ENCODE results near the gene NCKAP5L.

NCKAP5L gene

DNA sequence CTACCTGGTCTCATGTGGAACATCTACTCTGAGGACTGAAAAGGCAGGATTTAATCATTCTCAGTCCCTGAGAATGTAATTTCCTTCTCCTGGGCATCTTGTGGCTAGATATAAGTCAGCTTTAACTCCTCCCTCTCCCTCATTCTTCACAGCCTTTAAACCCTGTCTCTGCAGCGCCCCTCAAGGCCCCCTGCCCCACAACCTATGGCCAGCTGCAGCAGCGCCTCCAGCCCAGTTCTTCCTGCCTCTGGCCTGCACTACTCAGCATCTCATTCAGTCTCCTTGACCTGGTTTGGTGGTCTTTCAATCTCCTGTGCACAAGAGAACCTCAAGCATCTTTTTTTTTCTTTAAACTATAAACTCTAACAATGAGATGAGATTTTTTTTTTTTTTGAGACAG, 29.3 kb downstream of the NCKAP5L start:
- no peak overlapping the region for H3K27ac ChIP-seq (ENCODE audit: low read depth, low read length, severe bottlenecking)
- H3K9me3 ChIP-seq (ENCODE audit: control insufficient read depth, low read length) = no peaks in the 10 kb centered on the region
- 100% methylated on average over 1 of the region's 2 CpGs for WGBS, 2 experiments (ENCODE audit: insufficient coverage in 2 of 2)
- H3K4me1 ChIP-seq (ENCODE audit: control insufficient read depth, insufficient read depth, low read length, poor library complexity, severe bottlenecking) = no peaks in the 10 kb centered on the region
- no peak overlapping the region for H3K4me3 ChIP-seq (ENCODE audit: extremely low read depth, insufficient read depth, low read length, poor library complexity, severe bottlenecking)
- H3K36me3 ChIP-seq (ENCODE audit: control insufficient read depth, insufficient read depth, low read length) = peaks cover 93% of the 10 kb centered on the region

DNA sequence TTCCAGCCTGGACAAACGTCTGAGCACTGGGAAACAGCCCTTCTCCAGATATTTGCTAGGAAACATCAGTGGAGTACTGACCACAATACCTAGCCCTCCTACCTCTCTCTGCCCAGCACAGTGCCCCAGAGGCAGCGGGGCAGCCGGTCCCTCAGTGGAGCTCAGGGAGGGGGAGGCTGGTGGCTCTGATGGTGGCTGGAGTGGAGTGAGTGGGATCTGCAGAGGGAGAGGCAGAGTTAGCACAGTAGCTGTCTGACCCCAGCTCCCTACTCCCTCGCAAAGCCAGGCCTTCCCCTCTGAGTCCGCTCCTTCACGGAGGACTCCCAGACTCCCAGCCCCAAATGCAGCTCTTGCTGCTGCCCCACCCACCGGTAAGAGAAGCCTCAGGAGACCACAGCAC, 30.0 kb downstream of the NCKAP5L start:
- Histone ChIP-seq H3K4me3 (ENCODE audit: extremely low read depth, insufficient read depth, low read length, poor library complexity, severe bottlenecking) (no peak overlapping the region), H3K9me3 (ENCODE audit: control insufficient read depth, low read length) (no peaks in the 10 kb centered on the region), H3K27ac (ENCODE audit: low read depth, low read length, severe bottlenecking) (no peak overlapping the region), H3K36me3 (ENCODE audit: control insufficient read depth, insufficient read depth, low read length) (peaks cover 93% of the 10 kb centered on the region), H3K4me1 (ENCODE audit: control insufficient read depth, insufficient read depth, low read length, poor library complexity, severe bottlenecking) (no peaks in the 10 kb centered on the region)
- 93 to 100% methylated on average over 3 to 4 of the region's 7 CpGs for WGBS, 2 experiments (ENCODE audit: insufficient coverage in 2 of 2)

DNA sequence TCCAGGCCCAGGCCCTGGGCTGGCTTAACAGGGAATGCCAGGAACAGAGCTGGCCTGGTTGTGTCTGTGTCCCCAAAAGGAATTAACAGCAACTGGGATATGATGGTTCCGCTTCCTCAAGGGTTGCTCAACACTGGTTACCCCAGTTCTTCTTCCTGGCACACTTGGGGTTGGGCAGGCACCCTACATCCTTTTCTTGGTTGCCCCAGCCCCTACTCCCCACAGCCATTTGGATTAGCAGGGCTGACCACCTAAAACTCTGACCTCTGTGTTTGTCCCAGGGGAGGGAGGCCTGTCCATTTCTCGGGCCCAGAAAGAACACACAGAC, 30.8 kb downstream of the NCKAP5L start:
- Histone ChIP-seq H3K4me1 (ENCODE audit: control insufficient read depth, insufficient read depth, low read length, poor library complexity, severe bottlenecking) (no peaks in the 10 kb centered on the region), H3K9me3 (ENCODE audit: control insufficient read depth, low read length) (no peaks in the 10 kb centered on the region), H3K36me3 (ENCODE audit: control insufficient read depth, insufficient read depth, low read length) (peaks cover 93% of the 10 kb centered on the region), H3K27ac (ENCODE audit: low read depth, low read length, severe bottlenecking) (no peak overlapping the region), H3K4me3 (ENCODE audit: extremely low read depth, insufficient read depth, low read length, poor library complexity, severe bottlenecking) (no peak overlapping the region)
- WGBS, 2 experiments (ENCODE audit: insufficient coverage in 2 of 2) = 100% methylated on average over 2 of the region's 2 CpGs

DNA sequence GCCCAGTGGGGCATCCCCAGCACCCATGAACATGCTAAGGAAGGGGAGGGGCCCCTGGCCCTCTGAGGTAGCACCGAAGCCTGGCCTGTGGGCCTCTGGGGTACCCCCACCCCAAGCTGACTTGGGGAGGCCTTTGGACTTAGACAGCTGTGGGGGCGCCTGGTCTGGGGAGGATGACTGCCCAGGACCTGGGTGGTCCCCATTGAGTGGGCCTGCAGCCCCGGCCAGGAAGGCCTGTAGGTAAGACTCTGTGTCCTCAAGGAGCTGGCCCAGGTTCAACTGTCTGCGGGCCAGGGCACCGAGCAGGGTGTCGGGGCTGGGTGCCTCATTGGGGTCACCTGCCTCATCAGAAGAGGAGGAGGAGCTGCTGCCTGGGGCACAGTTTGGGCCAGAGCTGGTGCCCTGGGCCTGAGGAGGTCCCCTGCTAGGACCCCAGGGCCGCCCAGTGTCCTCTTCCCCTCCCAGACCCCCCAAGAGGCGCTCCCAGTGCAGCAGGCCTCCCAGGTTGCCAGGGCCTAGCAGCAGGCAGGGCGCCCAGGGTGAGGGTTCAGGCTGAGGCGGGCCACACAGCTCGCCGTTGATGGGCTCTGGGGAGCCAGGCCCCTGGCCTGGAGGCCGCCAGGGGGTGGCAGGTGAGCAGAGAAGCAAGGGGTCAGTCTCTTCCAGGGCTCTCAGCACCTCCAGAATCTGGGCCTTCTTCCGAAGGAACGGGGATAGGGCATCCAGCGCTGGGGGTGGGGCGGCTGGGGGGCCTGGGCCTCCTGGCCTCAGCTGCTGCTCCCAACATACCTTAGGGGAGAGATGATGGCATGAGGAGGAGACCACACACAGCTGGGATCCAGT, 31.4 kb downstream of the NCKAP5L start:
- H3K9me3 ChIP-seq (ENCODE audit: control insufficient read depth, low read length) = no peaks in the 10 kb centered on the region
- H3K27ac ChIP-seq (ENCODE audit: low read depth, low read length, severe bottlenecking) = no peak overlapping the region
- WGBS, 2 experiments (ENCODE audit: insufficient coverage in 2 of 2) = 91 to 94% methylated on average over 15 of the region's 17 CpGs
- H3K4me1 ChIP-seq (ENCODE audit: control insufficient read depth, insufficient read depth, low read length, poor library complexity, severe bottlenecking) = peaks cover 6% of the 10 kb centered on the region
- peaks cover 92% of the 10 kb centered on the region for H3K36me3 ChIP-seq (ENCODE audit: control insufficient read depth, insufficient read depth, low read length)
- no peak overlapping the region for H3K4me3 ChIP-seq (ENCODE audit: extremely low read depth, insufficient read depth, low read length, poor library complexity, severe bottlenecking)

DNA sequence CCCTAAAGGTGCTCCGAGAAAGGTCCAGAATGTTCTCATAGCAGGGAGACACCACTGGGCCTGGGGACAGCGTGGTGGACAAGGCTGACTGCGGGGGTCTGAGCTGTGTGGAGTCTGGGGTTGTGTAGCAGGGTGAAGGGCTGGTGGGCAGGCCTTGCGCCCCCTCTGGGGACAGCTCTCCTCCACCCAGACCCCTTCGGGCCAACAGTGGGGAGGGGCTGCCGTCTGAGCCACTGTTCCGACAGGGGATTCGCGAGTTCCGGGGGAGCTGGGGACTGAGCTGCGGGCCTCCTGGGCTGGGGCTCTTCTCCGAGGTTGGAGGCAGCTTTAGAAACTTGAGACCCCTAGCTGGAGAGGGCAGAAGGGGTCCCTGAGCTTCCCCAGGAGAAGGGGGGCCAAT, 32.1 kb downstream of the NCKAP5L start:
- H3K4me3 ChIP-seq (ENCODE audit: extremely low read depth, insufficient read depth, low read length, poor library complexity, severe bottlenecking) = no peak overlapping the region
- H3K4me1 ChIP-seq (ENCODE audit: control insufficient read depth, insufficient read depth, low read length, poor library complexity, severe bottlenecking) = peaks cover 6% of the 10 kb centered on the region
- no peak overlapping the region for H3K27ac ChIP-seq (ENCODE audit: low read depth, low read length, severe bottlenecking)
- H3K36me3 ChIP-seq (ENCODE audit: control insufficient read depth, insufficient read depth, low read length) = peaks cover 92% of the 10 kb centered on the region
- WGBS, 2 experiments (ENCODE audit: insufficient coverage in 2 of 2) = 97% methylated on average over 8 to 12 of the region's 12 CpGs
- no peaks in the 10 kb centered on the region for H3K9me3 ChIP-seq (ENCODE audit: control insufficient read depth, low read length)

- H3K9me3 ChIP-seq (ENCODE audit: control insufficient read depth, low read length) = no peaks in the 10 kb centered on the region
- no peak overlapping the region for H3K27ac ChIP-seq (ENCODE audit: low read depth, low read length, severe bottlenecking)
- H3K4me3 ChIP-seq (ENCODE audit: extremely low read depth, insufficient read depth, low read length, poor library complexity, severe bottlenecking) = no peak overlapping the region
- H3K4me1 ChIP-seq (ENCODE audit: control insufficient read depth, insufficient read depth, low read length, poor library complexity, severe bottlenecking) = peaks cover 6% of the 10 kb centered on the region
- WGBS, 2 experiments (ENCODE audit: insufficient coverage in 2 of 2) = 95 to 96% methylated on average over 10 to 11 of the region's 12 CpGs
- peaks cover 92% of the 10 kb centered on the region for H3K36me3 ChIP-seq (ENCODE audit: control insufficient read depth, insufficient read depth, low read length)
Observed at GRCh38 chr12:49795654-49796105, 32.5 kb downstream of the NCKAP5L start.

GRCh38 chr12:49794811-49795653, 33.2 kb downstream of the NCKAP5L start:
- H3K4me1 ChIP-seq (ENCODE audit: control insufficient read depth, insufficient read depth, low read length, poor library complexity, severe bottlenecking) = peaks cover 6% of the 10 kb centered on the region
- H3K36me3 ChIP-seq (ENCODE audit: control insufficient read depth, insufficient read depth, low read length) = peaks cover 91% of the 10 kb centered on the region
- no peaks in the 10 kb centered on the region for H3K9me3 ChIP-seq (ENCODE audit: control insufficient read depth, low read length)
- H3K27ac ChIP-seq (ENCODE audit: low read depth, low read length, severe bottlenecking) = no peak overlapping the region
- 94 to 97% methylated on average over 21 to 26 of the region's 32 CpGs for WGBS, 2 experiments (ENCODE audit: insufficient coverage in 2 of 2)
- no peak overlapping the region for H3K4me3 ChIP-seq (ENCODE audit: extremely low read depth, insufficient read depth, low read length, poor library complexity, severe bottlenecking)

DNA sequence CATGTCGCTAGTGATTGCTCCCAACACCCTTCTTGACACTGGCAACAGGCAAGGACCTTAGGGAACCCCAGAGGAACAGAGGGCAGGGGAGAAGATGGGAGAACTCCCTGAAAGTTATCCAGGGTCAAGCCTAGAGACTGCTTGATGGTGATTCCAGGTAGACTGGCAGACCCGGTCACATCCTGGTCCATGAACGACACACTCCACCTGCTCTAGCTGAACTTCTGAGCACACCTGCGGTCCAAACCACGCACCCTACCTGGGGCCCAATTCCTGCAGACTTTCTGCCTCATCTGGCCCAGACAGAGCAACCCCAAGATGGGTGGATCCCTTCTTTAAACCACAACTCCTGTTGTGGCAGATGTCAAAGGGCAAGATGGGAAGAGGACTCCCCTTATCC, 34.2 kb downstream of the NCKAP5L start:
- Histone ChIP-seq H3K4me1 (ENCODE audit: control insufficient read depth, insufficient read depth, low read length, poor library complexity, severe bottlenecking) (peaks cover 6% of the 10 kb centered on the region), H3K27ac (ENCODE audit: low read depth, low read length, severe bottlenecking) (no peak overlapping the region), H3K36me3 (ENCODE audit: control insufficient read depth, insufficient read depth, low read length) (peaks cover 92% of the 10 kb centered on the region), H3K4me3 (ENCODE audit: extremely low read depth, insufficient read depth, low read length, poor library complexity, severe bottlenecking) (no peak overlapping the region), H3K9me3 (ENCODE audit: control insufficient read depth, low read length) (no peaks in the 10 kb centered on the region)
- 93 to 100% methylated on average over 3 to 4 of the region's 5 CpGs for WGBS, 2 experiments (ENCODE audit: insufficient coverage in 2 of 2)

DNA sequence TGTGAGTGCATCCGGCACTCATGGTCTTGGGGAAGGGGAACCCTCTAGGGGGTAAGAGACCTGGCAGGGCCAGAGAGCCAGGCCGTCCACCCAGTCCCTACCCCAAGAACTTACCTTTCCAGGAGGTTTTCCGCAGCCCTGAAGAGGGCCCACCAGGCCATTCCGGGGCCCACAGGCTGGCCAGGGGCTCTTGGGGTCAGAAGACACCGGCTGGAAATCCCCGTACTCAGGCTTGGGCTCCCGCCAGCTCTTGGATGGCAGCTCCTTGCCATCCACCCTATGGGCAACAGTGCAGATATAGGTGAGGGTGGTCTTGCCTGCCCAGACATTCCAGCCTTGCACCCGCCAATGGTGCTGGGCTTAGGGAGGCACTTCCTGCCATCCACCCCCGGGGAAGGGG, 34.6 kb downstream of the NCKAP5L start:
- Histone ChIP-seq H3K4me1 (ENCODE audit: control insufficient read depth, insufficient read depth, low read length, poor library complexity, severe bottlenecking) (peaks cover 6% of the 10 kb centered on the region), H3K9me3 (ENCODE audit: control insufficient read depth, low read length) (no peaks in the 10 kb centered on the region), H3K27ac (ENCODE audit: low read depth, low read length, severe bottlenecking) (no peak overlapping the region), H3K4me3 (ENCODE audit: extremely low read depth, insufficient read depth, low read length, poor library complexity, severe bottlenecking) (no peak overlapping the region), H3K36me3 (ENCODE audit: control insufficient read depth, insufficient read depth, low read length) (peaks cover 88% of the 10 kb centered on the region)
- WGBS, 2 experiments (ENCODE audit: insufficient coverage in 2 of 2) = 93% methylated on average over 5 to 7 of the region's 9 CpGs

- Histone ChIP-seq H3K36me3 (ENCODE audit: control insufficient read depth, insufficient read depth, low read length) (peaks cover 83% of the 10 kb centered on the region), H3K4me3 (ENCODE audit: extremely low read depth, insufficient read depth, low read length, poor library complexity, severe bottlenecking) (no peak overlapping the region), H3K4me1 (ENCODE audit: control insufficient read depth, insufficient read depth, low read length, poor library complexity, severe bottlenecking) (peaks cover 6% of the 10 kb centered on the region), H3K27ac (ENCODE audit: low read depth, low read length, severe bottlenecking) (no peak overlapping the region), H3K9me3 (ENCODE audit: control insufficient read depth, low read length) (peaks cover under 1% of the 10 kb centered on the region)
- 83 to 100% methylated on average over 1 to 2 of the region's 11 CpGs for WGBS, 2 experiments (ENCODE audit: insufficient coverage in 2 of 2)
Observed at GRCh38 chr12:49792976-49793580, 35.1 kb downstream of the NCKAP5L start.
